HG02759 (cell line): ENCODE results near the gene GJD3.
"Not testable (repeated sequence)": the region's sequence is repeated elsewhere in the genome, so short reads cannot be mapped to it uniquely, and the experiment has no call there.

Experiments used
- ATAC-seq: cut with Tn5 transposase; IDR thresholded peaks from one replicate; pipeline ENCODE4 v1.9.1; 2021; ENCODE audit warnings: mild to moderate bottlenecking, moderate library complexity; ENCODE audit not compliant: unreplicated experiment

Gene GJD3

DNA sequence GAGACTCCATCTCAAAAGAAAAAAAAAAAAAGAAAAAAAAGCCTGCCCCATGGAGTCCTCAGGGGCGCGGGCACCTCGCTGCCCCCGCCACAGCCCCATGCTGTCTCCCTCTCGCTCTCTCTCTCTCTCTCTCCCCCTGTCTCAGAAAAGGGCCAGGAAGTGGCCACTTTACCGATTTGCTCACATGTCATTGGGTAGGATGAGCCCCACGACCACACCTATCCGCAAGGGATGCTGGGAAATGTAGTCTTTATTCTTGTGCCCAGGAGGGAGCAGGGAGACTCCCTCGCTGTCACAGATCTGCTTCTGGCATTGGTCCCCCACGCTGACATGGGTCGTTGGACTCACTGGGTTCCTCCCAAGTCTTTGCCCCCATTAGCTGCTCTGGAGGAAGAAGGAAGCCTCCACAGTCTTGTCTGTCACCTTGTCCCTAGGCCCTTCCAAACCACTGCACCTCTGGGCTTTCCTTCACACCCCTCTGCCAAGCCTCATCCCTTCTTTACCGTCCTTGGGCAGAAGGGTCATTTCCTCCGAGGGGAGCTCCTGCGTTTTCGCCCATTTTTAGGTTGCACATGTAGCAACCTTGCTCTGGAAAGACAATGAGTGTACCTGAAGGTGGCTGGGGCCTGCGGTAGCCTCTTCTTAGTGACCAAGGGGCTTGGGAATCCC is 6.9 kb upstream of the GJD3 start:
- no peak for ATAC-seq

DNA sequence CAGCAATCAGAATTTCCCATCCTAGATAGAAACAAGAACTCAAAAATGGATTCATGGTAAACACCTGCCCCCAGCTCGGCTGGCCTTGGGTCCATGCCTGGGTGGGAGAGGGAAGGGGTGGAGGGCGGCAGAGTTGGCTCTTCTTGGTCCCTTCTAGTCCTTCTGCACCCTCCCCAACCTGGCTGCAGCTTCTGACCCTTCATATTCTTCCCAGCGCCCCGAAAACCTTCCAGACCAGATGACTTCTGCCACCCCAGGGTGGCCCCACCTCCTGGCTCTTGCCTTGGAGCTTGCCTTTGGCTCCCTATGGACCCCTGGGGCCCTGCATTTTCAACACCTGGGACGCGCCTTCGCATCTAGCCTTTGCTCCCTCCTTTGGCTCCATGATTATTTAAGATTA is 5.4 kb upstream of the GJD3 start:
- no peak for ATAC-seq

DNA sequence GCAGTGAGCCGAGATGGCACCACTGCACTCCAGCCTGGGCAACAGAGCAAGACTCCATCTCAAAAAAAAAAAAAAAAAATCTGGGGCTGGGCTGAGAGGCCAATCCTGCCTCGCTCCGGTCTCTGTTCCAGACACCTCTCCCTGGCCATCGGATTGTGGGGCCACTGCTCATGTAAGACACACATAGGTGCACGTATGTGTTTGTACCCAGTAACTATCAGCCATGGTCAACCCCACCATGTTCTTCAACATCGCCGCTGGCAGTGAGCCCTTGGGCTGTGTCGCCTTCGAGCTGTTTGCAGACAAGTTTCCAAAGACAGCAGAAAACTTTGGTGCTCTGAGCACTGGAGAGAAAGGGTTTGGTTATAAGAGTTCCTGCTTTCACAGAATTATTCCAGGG is 3.2 kb upstream of the GJD3 start:
- not testable (repeated sequence) for ATAC-seq

DNA sequence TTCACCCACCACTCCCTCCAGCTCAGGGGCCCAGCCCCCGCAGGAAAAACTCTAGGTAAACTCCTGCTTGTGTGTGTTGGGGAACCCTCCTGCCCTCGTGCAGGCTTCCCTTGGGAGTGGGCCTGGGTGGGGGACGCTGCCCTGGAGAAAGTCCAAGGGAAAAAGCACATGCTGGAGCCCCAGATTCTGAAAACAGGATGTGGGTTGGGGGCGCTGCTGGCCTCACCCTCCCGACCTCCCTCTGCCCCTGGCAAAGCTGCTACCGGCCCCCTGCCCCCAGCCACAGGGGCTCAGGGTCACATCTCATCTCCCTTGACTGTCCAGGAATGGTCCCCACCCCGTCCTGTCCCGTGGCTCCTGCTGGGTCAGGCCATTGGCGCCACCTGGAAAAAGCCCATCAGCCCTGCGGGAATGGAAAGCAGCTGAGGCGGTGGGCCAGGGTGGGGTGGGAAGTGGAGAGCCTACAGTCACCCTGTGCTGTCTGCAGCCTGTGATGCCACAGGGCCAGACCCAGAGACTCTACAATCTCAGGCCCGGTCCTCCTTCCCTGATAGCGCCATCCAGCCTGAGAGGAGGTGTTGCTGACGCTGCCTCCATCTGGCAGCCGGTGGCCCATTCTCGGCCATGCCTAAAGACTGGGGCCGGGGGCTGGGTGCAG is 2.5 kb upstream of the GJD3 start:
- ATAC-seq, result no peak

DNA sequence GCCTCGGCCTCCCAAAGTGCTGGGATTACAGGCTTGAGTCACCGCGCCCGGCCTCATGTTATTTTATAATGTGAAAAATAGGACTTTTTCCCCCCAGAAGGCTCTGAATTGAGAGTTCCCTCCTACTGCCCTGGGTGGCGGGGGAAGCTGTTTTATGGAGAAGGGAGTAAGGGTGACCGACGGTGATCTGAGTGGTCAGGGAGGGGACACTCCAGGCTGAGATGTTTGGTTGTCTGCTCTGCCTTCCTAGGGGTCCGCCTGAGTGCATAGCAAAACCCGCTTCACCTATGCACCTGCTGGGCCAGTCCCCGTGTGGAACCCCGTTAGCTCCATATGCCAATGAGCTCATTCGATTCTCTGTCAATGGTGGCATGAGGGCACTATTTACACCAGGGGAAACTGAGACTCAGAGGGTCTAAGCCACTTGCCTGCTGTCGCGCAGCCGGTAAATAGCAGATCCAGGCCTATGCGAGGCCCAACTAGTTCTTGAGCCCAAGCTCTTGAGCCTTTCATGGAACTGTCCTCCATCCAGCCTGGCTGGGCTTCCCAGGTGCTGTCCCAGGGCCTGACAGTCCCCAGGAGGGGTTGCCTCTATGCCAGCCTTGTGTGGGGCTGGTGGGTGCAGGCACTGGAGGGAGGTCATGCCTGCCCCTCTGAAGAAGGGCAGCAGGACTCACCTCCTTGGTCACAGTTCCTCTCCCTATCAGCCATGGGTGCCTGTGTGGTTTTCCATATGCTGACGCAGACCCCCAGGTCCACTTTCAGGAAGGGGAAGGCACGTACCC is 1.7 kb upstream of the GJD3 start:
- ATAC-seq, result no peak

DNA sequence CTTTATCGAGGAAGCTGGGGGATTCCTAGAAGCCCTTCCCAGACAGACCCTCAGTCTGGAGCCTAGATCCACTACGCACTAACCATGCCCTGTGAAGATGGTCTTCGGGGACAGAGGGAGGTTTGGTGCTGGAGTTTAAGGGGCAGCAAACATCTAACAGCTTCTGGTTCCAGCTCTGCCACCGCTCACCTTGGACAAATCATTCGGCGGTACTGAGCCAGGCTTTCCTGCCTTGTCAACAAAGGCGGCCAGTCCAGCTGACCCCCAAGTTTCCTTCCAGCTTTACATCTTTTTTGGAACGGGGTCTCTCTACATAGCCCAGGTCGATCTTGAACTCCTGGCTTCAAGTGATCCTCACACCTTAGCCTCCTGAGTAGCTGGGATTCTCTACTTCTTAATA is 369 bp upstream of the GJD3 start:
- ATAC-seq, result no peak

DNA sequence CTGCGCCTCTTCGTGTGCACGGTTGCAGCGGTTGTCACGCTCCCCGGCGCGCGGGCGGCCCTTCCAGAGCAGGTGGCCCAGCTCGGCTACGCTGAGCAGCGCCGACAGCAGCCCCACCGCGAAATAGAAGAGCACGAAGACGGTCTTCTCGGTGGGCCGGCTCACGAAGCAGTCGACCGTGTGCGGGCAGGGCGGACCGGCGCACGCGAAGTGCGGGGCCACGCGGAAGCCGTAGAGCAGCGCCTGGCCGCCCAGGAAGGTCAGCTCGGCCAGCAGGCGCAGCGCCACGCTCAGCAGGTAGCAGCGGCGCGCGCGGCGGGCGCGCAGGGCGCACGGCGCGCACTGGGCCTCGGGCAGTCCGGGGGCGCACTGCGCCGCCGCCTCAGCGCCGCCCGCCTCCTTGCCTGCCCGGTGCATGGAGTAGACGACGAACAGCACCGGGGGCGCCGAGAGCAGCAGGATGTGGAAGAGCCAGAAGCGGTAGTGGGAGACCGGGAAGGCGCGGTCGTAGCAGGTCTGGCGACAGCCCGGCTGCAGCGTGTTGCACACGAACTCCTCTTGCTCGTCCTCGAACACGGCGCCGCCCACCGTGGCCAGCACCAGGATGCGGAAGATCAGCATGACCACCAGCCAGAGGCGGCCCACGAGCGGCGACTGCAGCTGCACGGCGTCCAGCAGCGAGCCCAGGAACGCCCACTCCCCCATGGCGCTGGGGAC is 1.3 kb downstream of the GJD3 start:
- peak; percentile 31 for ATAC-seq

GRCh38 chr17:40362696-40363110 is 1.8 kb downstream of the GJD3 start:
- ATAC-seq, result peak; percentile 69

GRCh38 chr17:40361925-40362695 is 2.4 kb downstream of the GJD3 start:
- ATAC-seq, result peak; percentile 8

DNA sequence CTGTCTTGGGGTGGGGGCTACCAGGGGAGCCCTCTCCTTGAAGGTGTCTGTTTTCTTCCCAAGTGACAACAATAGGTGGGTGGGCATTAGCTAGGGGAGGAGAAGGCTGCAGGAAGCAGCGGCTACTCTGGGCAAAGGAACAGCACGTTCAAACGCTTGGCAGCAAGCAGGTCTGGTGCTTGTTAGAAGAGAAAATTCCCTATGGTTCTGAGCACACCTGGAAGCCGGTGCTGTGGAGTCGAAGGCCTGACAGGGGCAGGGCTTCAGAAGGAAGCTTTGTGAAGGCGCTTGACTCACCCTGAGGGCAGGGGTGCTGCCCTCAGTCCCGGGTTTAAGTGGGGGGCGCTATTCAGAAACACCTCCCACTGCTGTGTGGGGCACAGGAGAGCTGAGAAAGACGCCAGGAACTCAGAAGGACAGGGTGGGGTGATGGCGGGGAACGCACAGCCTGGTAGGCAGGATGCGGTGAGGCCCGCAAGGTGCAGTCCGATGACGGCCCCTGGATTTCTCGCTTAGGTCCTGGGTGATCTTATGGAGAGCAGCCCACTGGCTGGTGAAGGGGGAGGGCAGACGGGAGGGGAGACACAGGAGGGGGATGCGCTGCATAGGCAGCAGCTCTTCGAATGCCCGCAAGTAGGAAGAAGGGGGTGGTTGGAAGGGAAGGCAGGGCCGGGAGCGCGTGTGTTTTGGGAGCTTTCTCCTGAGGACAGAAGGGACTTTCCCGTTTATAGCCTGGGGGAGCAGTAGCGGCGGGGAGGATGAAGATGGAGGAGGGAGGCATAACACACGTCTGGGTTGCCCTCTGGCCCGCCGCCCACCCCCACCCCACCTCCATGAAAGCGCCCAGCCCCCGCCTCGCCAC is 3.2 kb downstream of the GJD3 start:
- no peak for ATAC-seq

GRCh38 chr17:40360091-40360490 is 4.4 kb downstream of the GJD3 start:
- ATAC-seq, result no peak

GRCh38 chr17:40358323-40359038 is 6.1 kb downstream of the GJD3 start:
- no peak for ATAC-seq

DNA sequence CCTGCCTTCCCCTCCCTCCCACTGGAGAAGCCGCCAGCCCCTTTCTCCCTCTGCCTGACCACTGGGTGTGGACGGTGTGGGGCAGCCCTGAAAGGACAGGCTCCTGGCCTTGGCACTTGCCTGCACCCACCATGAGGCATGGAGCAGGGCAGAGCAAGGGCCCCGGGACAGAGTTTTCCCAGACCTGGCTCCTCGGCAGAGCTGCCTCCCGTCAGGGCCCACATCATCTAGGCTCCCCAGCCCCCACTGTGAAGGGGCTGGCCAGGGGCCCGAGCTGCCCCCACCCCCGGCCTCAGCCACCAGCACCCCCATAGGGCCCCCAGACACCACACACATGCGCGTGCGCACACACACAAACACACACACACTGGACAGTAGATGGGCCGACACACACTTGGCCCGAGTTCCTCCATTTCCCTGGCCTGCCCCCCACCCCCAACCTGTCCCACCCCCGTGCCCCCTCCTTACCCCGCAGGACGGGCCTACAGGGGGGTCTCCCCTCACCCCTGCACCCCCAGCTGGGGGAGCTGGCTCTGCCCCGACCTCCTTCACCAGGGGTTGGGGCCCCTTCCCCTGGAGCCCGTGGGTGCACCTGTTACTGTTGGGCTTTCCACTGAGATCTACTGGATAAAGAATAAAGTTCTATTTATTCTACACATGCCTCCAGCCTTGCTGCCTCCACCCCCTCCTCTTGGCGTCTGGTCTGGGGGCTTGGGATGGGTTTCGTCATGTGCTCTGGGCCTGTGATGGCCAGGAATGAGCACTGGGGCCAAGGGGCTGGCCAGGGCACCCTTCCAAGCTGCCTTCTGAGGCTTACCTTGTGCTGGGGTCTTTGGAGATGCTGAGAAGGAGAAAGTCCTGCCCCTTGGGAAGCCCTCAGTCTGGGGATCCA is 7.3 kb downstream of the GJD3 start:
- no peak for ATAC-seq

GRCh38 chr17:40355804-40356758 is 8.5 kb downstream of the GJD3 start:
- no peak for ATAC-seq

- ATAC-seq, result no peak
These were observed 9.3 kb downstream of the GJD3 start for GRCh38 chr17:40355123-40355803.
